GM18526 (cell line): Measurements from ENCODE around the gene CCT6A.

Source experiments
- POLR2A ChIP-seq: IDR thresholded peaks from 3 replicates; pipeline ENCODE4 v1.6.1; 2011; ENCODE audit not compliant: insufficient read length; ENCODE audit errors: extremely low read depth

The CCT6A gene

GRCh38 chr7:56097700-56098099 is 46.1 kb downstream of the CCT6A start:
- TF ChIP-seq POLR2A: no peak

GRCh38 chr7:56099653-56100052 is 48.1 kb downstream of the CCT6A start:
- no peak for TF ChIP-seq POLR2A

- TF ChIP-seq POLR2A: no peak
Observed at GRCh38 chr7:56105508-56105907, 53.9 kb downstream of the CCT6A start.

- TF ChIP-seq POLR2A: peak; percentile 86
Observed at GRCh38 chr7:56106108-56107073, 54.8 kb downstream of the CCT6A start, which contains the start of gene CHCHD2. TSS of gene CHCHD2 (minus strand) at chr7:56106476. CDS start at chr7:56106413, 63 bp downstream.

GRCh38 chr7:56107954-56108258 is 56.3 kb downstream of the CCT6A start:
- TF ChIP-seq POLR2A: no peak

GRCh38 chr7:56110611-56111010 is 59.0 kb downstream of the CCT6A start:
- TF ChIP-seq POLR2A: no peak
